ENCODE results near the gene EPYC.

The EPYC gene

DNA sequence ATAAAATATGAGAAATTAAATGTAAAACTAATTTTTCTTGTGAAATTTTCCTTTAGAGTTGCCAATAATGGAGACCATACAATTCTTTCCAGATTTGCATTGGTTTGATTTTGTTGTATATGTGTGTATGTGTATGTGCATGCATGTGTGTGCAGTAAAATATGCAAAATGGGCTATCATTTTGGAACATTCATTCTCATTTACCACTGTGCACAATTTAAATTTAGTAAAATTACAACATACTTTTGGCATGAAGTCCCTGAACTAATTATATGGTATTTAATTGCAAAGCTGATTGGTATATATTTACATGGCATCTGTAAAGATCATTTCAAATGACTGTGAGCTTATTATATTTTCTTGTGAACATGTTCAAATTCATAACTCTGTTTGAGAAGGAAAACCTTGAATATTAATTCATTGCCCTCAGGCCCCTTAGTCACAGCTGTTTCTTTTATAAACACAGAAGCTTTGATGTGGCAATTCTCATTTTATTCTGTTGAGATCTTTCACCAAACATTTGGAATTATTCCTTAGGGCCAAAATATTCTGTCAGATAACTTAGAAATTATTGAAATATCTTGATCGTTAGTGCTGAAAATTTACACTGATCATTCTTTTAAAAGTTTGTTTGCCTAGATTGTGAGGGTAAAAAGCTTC lies 35.5 kb upstream of the EPYC start:
- TF ChIP-seq, protein P1, sequence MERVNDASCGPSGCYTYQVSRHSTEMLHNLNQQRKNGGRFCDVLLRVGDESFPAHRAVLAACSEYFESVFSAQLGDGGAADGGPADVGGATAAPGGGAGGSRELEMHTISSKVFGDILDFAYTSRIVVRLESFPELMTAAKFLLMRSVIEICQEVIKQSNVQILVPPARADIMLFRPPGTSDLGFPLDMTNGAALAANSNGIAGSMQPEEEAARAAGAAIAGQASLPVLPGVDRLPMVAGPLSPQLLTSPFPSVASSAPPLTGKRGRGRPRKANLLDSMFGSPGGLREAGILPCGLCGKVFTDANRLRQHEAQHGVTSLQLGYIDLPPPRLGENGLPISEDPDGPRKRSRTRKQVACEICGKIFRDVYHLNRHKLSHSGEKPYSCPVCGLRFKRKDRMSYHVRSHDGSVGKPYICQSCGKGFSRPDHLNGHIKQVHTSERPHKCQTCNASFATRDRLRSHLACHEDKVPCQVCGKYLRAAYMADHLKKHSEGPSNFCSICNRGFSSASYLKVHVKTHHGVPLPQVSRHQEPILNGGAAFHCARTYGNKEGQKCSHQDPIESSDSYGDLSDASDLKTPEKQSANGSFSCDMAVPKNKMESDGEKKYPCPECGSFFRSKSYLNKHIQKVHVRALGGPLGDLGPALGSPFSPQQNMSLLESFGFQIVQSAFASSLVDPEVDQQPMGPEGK (CRISPR knock-in tag; IDR thresholded peaks at IDR 0.05; ENCODE audit: borderline replicate concordance), result no peak
- TF ChIP-seq ZNF8 (CRISPR knock-in tag; IDR thresholded peaks at IDR 0.05) (no peak), ZC3H10 (CRISPR knock-in tag; IDR thresholded peaks at IDR 0.05) (no peak)
- TF ChIP-seq, protein P2, sequence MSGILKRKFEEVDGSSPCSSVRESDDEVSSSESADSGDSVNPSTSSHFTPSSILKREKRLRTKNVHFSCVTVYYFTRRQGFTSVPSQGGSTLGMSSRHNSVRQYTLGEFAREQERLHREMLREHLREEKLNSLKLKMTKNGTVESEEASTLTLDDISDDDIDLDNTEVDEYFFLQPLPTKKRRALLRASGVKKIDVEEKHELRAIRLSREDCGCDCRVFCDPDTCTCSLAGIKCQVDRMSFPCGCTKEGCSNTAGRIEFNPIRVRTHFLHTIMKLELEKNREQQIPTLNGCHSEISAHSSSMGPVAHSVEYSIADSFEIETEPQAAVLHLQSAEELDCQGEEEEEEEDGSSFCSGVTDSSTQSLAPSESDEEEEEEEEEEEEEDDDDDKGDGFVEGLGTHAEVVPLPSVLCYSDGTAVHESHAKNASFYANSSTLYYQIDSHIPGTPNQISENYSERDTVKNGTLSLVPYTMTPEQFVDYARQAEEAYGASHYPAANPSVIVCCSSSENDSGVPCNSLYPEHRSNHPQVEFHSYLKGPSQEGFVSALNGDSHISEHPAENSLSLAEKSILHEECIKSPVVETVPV (CRISPR knock-in tag; IDR thresholded peaks at IDR 0.05), result no peak
- no peak for ATAC-seq

DNA sequence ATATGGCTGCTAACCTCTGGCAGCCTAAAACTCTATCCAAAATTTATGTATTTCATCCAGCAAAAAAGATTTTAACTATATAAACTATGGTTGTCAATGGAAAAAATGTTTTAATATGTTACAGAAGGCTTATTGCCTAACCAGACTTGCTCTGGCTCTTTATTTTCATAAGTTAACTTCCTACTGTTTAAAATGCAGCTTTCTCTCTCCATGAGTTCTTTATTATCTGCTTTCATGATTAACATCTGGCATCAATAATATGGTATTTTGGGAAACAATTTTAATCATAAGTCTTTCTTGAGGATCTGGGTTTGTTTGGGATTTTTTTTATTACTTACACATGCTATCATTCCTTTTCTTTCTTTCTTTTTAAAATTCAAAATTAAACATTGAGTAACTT lies 32.5 kb upstream of the EPYC start:
- TF ChIP-seq ZC3H10 (CRISPR knock-in tag; IDR thresholded peaks at IDR 0.05) (no peak), CSDC2 (CRISPR knock-in tag; IDR thresholded peaks at IDR 0.05) (no peak), OSR1 (CRISPR knock-in tag; IDR thresholded peaks at IDR 0.05) (no peak), TCF4 (CRISPR knock-in tag; IDR thresholded peaks at IDR 0.05; ENCODE audit: borderline replicate concordance) (peak; percentile 66), ZNF565 (CRISPR knock-in tag; conservative IDR thresholded peaks at IDR 0.05; ENCODE audit: low read depth) (no peak), ZNF8 (CRISPR knock-in tag; IDR thresholded peaks at IDR 0.05) (no peak)
- TF ChIP-seq, protein P3, sequence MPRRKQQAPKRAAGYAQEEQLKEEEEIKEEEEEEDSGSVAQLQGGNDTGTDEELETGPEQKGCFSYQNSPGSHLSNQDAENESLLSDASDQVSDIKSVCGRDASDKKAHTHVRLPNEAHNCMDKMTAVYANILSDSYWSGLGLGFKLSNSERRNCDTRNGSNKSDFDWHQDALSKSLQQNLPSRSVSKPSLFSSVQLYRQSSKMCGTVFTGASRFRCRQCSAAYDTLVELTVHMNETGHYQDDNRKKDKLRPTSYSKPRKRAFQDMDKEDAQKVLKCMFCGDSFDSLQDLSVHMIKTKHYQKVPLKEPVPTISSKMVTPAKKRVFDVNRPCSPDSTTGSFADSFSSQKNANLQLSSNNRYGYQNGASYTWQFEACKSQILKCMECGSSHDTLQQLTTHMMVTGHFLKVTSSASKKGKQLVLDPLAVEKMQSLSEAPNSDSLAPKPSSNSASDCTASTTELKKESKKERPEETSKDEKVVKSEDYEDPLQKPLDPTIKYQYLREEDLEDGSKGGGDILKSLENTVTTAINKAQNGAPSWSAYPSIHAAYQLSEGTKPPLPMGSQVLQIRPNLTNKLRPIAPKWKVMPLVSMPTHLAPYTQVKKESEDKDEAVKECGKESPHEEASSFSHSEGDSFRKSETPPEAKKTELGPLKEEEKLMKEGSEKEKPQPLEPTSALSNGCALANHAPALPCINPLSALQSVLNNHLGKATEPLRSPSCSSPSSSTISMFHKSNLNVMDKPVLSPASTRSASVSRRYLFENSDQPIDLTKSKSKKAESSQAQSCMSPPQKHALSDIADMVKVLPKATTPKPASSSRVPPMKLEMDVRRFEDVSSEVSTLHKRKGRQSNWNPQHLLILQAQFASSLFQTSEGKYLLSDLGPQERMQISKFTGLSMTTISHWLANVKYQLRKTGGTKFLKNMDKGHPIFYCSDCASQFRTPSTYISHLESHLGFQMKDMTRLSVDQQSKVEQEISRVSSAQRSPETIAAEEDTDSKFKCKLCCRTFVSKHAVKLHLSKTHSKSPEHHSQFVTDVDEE (CRISPR knock-in tag; IDR thresholded peaks at IDR 0.05), result no peak
- ATAC-seq, result peak; percentile 80

DNA sequence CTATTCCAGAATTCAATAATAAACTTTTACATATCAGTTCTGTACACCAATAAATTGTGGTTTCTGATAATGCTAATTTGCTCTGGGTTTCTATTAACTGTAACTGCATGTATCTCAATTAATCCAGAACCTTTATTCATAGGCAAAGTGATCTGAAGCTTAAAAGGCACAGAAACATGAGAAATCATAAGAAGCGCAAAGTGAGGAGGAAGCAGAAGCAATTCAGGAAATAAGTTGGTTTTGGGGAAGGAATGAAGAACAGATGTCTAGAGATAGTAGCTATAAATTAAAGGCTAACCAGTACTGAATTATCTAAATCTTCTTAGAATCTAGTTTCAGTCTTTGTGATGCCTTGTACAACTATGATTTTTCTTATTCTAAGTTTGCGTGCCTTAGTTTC lies 28.5 kb upstream of the EPYC start:
- ATAC-seq, result no peak
- TF ChIP-seq PPARA (CRISPR knock-in tag; IDR thresholded peaks at IDR 0.05; ENCODE audit: borderline replicate concordance) (no peak), ZFP30 (CRISPR knock-in tag; IDR thresholded peaks at IDR 0.05) (no peak), ZNF565 (CRISPR knock-in tag; conservative IDR thresholded peaks at IDR 0.05; ENCODE audit: low read depth) (no peak), OSR1 (CRISPR knock-in tag; IDR thresholded peaks at IDR 0.05) (no peak), ZFP3 (CRISPR knock-in tag; IDR thresholded peaks at IDR 0.05) (no peak)
- TF ChIP-seq, protein P3 (CRISPR knock-in tag; IDR thresholded peaks at IDR 0.05), result no peak
- TF ChIP-seq, protein P2 (CRISPR knock-in tag; IDR thresholded peaks at IDR 0.05), result no peak

DNA sequence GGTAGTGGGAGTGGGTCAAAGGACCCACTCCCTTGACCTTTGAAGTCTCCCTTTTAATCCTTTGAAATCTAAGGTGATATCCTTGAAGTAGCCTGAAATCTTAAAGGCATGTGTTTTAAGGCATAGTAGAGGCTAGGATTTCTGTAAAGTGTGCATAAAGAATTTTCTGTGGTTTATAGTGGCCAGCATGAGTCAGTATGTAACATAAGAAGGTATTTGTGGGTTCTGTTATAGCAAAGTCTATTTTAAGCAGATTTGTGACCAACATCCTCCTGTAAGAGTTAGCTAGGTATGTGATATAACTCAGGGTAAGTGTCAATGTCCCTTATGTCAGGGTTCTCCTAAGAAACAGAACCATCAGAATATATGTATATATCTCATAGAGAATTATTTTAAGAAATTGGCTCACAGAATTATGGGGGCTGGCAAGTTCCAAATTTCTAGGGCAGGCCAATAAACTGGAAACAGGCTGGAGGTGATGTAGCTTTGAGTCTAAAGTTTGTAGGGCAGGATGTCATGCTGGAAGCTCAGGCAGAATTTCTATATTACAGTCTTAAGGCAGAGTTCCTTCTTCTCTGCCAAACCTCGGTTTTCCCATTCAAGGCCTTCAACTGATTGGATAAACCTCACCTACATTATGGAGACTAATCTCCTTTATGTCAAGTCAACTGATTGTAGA lies 18.7 kb upstream of the EPYC start:
- TF ChIP-seq PPARA (CRISPR knock-in tag; IDR thresholded peaks at IDR 0.05; ENCODE audit: borderline replicate concordance) (no peak), TOX (CRISPR knock-in tag; IDR thresholded peaks at IDR 0.05; ENCODE audit: borderline replicate concordance) (peak; percentile 71; the same call in 1 of the 2 replicates)
- peak; percentile 99 for ATAC-seq

Data from SK-N-SH treated with all-trans-retinoic acid at 6 μM for 48 hours (cell line).